Measurements from ENCODE around the gene WDR55. TPM values are rescaled to one million over a fixed set of nuclear protein-coding genes. Genes with fewer than 3 reads are reported as not detected.

The WDR55 gene
- total and polyA plus RNA-seq, 4 donors: 10.0 to 18.2 (median 11.7) TPM

DNA sequence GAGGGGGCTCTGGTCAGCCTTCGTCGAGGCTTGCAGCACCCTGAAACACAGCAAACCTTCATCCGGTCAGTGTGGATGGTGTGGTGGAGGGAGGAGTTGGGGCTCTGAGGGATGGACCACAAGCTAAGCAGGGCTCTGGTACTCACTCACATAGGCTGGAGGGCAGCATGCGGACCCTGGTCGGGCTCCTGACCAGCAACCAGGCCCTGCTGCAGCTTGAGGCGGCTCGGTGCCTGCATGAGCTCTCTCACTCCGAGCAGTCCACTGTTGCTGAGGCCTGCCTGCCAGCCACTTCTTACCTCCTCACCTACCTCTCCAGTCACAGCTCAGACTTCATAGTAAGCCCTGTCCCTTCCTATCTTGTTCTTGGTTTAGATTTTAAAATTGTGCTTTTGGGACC is 23.0 kb upstream of the WDR55 start:
- TF ChIP-seq SP1 (IDR thresholded peaks at IDR 0.05) (no peak), EGR1 (IDR thresholded peaks at IDR 0.05; ENCODE audit: low read depth in 2 of 2) (no peak), HNF4G (IDR thresholded peaks at IDR 0.05) (no peak), YY1 (IDR thresholded peaks at IDR 0.05) (no peak), RXRA (IDR thresholded peaks at IDR 0.05) (no peak), RAD21 (IDR thresholded peaks at IDR 0.05) (no peak), TAF1 (conservative IDR thresholded peaks at IDR 0.05) (no peak), FOXA1 (IDR thresholded peaks at IDR 0.05) (no peak)
- TF ChIP-seq, protein P1, sequence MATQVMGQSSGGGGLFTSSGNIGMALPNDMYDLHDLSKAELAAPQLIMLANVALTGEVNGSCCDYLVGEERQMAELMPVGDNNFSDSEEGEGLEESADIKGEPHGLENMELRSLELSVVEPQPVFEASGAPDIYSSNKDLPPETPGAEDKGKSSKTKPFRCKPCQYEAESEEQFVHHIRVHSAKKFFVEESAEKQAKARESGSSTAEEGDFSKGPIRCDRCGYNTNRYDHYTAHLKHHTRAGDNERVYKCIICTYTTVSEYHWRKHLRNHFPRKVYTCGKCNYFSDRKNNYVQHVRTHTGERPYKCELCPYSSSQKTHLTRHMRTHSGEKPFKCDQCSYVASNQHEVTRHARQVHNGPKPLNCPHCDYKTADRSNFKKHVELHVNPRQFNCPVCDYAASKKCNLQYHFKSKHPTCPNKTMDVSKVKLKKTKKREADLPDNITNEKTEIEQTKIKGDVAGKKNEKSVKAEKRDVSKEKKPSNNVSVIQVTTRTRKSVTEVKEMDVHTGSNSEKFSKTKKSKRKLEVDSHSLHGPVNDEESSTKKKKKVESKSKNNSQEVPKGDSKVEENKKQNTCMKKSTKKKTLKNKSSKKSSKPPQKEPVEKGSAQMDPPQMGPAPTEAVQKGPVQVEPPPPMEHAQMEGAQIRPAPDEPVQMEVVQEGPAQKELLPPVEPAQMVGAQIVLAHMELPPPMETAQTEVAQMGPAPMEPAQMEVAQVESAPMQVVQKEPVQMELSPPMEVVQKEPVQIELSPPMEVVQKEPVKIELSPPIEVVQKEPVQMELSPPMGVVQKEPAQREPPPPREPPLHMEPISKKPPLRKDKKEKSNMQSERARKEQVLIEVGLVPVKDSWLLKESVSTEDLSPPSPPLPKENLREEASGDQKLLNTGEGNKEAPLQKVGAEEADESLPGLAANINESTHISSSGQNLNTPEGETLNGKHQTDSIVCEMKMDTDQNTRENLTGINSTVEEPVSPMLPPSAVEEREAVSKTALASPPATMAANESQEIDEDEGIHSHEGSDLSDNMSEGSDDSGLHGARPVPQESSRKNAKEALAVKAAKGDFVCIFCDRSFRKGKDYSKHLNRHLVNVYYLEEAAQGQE (IDR thresholded peaks at IDR 0.05): no peak
- TF ChIP-seq, protein P2, sequence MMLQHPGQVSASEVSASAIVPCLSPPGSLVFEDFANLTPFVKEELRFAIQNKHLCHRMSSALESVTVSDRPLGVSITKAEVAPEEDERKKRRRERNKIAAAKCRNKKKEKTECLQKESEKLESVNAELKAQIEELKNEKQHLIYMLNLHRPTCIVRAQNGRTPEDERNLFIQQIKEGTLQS (IDR thresholded peaks at IDR 0.05): no peak
- TF ChIP-seq, protein P3, sequence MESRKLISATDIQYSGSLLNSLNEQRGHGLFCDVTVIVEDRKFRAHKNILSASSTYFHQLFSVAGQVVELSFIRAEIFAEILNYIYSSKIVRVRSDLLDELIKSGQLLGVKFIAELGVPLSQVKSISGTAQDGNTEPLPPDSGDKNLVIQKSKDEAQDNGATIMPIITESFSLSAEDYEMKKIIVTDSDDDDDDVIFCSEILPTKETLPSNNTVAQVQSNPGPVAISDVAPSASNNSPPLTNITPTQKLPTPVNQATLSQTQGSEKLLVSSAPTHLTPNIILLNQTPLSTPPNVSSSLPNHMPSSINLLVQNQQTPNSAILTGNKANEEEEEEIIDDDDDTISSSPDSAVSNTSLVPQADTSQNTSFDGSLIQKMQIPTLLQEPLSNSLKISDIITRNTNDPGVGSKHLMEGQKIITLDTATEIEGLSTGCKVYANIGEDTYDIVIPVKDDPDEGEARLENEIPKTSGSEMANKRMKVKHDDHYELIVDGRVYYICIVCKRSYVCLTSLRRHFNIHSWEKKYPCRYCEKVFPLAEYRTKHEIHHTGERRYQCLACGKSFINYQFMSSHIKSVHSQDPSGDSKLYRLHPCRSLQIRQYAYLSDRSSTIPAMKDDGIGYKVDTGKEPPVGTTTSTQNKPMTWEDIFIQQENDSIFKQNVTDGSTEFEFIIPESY (IDR thresholded peaks at IDR 0.05): no peak
- TF ChIP-seq, protein P4, sequence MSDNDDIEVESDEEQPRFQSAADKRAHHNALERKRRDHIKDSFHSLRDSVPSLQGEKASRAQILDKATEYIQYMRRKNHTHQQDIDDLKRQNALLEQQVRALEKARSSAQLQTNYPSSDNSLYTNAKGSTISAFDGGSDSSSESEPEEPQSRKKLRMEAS (IDR thresholded peaks at IDR 0.05): no peak
- Histone ChIP-seq H3K9ac (ENCODE audit: low read depth in 1 of 2, low read length in 2 of 2) (no peak overlapping the region), H3K27ac (ENCODE audit: low read depth in 1 of 2, low read length in 2 of 2) (no peak overlapping the region), H3K36me3 (ENCODE audit: control insufficient read depth in 4 of 4, insufficient read depth in 3 of 4, low read depth in 1 of 4, low read length in 3 of 4) (peaks cover 0 to 25% (median 14%) of the 10 kb centered on the region in 4 donors), H3K4me1 (ENCODE audit: control insufficient read depth in 4 of 4, insufficient read depth in 4 of 4, low read length in 3 of 4) (peaks cover 0 to 41% (median 32%) of the 10 kb centered on the region in 4 donors), H3K27me3 (ENCODE audit: control insufficient read depth in 4 of 4, insufficient read depth in 4 of 4, low read length in 3 of 4) (no peaks in the 10 kb centered on the region), H3K9me3 (ENCODE audit: control insufficient read depth in 4 of 4, low read length in 3 of 4) (no peaks in the 10 kb centered on the region), H3K4me3 (ENCODE audit: low read depth in 1 of 3, low read length in 3 of 3) (no peak overlapping the region)
- WGBS: 89% methylated on average over 8 of the region's 8 CpGs
- DNase-seq (ENCODE audit: low spot score): no peak

DNA sequence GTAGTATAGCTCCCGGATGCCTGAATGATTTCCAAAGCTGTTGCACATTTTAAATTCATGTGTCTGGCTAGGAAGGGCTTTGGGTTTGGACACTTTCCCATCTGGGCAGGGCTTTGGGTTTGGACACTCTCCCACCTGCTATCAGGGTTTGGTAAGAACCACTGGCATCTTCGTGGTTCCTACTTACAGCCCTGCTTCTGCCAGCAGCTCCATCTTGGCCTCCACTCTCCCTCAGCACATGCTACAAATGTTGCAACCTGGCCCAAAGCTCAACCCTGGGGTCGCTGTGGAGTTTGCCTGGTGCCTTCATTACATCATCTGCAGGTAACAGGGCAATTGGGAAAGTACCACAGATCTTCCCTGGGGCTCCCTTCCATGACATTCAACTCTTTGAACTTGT is 22.0 kb upstream of the WDR55 start:
- no peak overlapping the region for H3K9ac ChIP-seq (ENCODE audit: low read depth in 1 of 2, low read length in 2 of 2)
- no peak overlapping the region for H3K4me3 ChIP-seq (ENCODE audit: low read depth in 1 of 3, low read length in 3 of 3)
- WGBS: 39% methylated on average over 3 of the region's 3 CpGs
- peaks cover 0 to 25% (median 14%) of the 10 kb centered on the region in 4 donors for H3K36me3 ChIP-seq (ENCODE audit: control insufficient read depth in 4 of 4, insufficient read depth in 3 of 4, low read depth in 1 of 4, low read length in 3 of 4)
- H3K9me3 ChIP-seq (ENCODE audit: control insufficient read depth in 4 of 4, low read length in 3 of 4): no peaks in the 10 kb centered on the region
- no peaks in the 10 kb centered on the region for H3K27me3 ChIP-seq (ENCODE audit: control insufficient read depth in 4 of 4, insufficient read depth in 4 of 4, low read length in 3 of 4)
- H3K27ac ChIP-seq (ENCODE audit: low read depth in 1 of 2, low read length in 2 of 2): no peak overlapping the region
- TF ChIP-seq RXRA (IDR thresholded peaks at IDR 0.05): peak; percentile 78 to 81
- TF ChIP-seq, protein P1 (IDR thresholded peaks at IDR 0.05): no peak
- TF ChIP-seq EGR1 (IDR thresholded peaks at IDR 0.05; ENCODE audit: low read depth in 2 of 2): no peak
- TF ChIP-seq, protein P4 (IDR thresholded peaks at IDR 0.05): peak; percentile 58
- no peak for TF ChIP-seq RAD21 (IDR thresholded peaks at IDR 0.05)
- TF ChIP-seq, protein P2 (IDR thresholded peaks at IDR 0.05): peak; percentile 61
- peak; percentile 61 to 68 for TF ChIP-seq HNF4A (conservative IDR thresholded peaks at IDR 0.05)
- peak in 1 of 2 donors; percentile 20 for TF ChIP-seq JUND (IDR thresholded peaks at IDR 0.05)
- TF ChIP-seq GABPA (IDR thresholded peaks at IDR 0.05 in 1 of 2, conservative IDR thresholded peaks at IDR 0.05 in 1 of 2): no peak
- peaks cover 0 to 45% (median 36%) of the 10 kb centered on the region in 4 donors for H3K4me1 ChIP-seq (ENCODE audit: control insufficient read depth in 4 of 4, insufficient read depth in 4 of 4, low read length in 3 of 4)
- no peak for DNase-seq (ENCODE audit: low spot score)

Data from liver (tissue), 9 donors.